Omental fat pad (tissue), 4 donors: ENCODE measurements around the gene TNFRSF8. TPM values are rescaled to one million over a fixed set of nuclear protein-coding genes. Genes with fewer than 3 reads are reported as not detected.
A peak's percentile ranks its signal among the peaks of the same experiment; 100 is the strongest.

ENCODE experiments used
- ATAC-seq: fragments of 150-250 bp; one replicate; pipeline ENCODE4 v1.9.1; 2016; ENCODE audit warnings: mild to moderate bottlenecking, moderate library complexity; ENCODE audit not compliant: low FRiP score
- DNase-seq: peaks from one replicate; pipeline ENCODE4 v3.0.0-alpha.2; 2019; ENCODE audit warnings: low spot score
- CTCF ChIP-seq, 3 donors: fragments of 450-650 bp; IDR thresholded peaks; one replicate each; pipeline ENCODE4 v1.5.1; 2016 to 2017; ENCODE audit warnings: antibody characterized with exemption in 3 of 3, mild to moderate bottlenecking in 3 of 3, moderate library complexity in 2 of 3
- total RNA-seq, 4 donors: library from RNA; depleted of rRNA; stranded (reverse); fragments of >200 nt; gene quantifications; one replicate each; pipeline ENCODE4 v1.1.0, GENCODE V29; 2016

Gene TNFRSF8
- total RNA-seq, 4 donors from 2014 or later = 2.9 to 31.9 (median 5.1) TPM

GRCh38 chr1:12080156-12080555, 17.1 kb downstream of the TNFRSF8 start:
- ATAC-seq = no peak
- no peak for DNase-seq
- no peak for TF ChIP-seq CTCF (IDR thresholded peaks at IDR 0.05)

- ATAC-seq (no peak), DNase-seq (no peak)
- TF ChIP-seq CTCF (IDR thresholded peaks at IDR 0.05) = no peak
Measured at GRCh38 chr1:12080773-12081556, 17.9 kb downstream of the TNFRSF8 start.

- DNase-seq = no peak
- TF ChIP-seq CTCF (IDR thresholded peaks at IDR 0.05) = no peak
- no peak for ATAC-seq
Measured at GRCh38 chr1:12081648-12082396, 18.7 kb downstream of the TNFRSF8 start.

- DNase-seq = no peak
- ATAC-seq = no peak
- TF ChIP-seq CTCF (IDR thresholded peaks at IDR 0.05) = no peak
Measured at GRCh38 chr1:12082988-12083387, 19.9 kb downstream of the TNFRSF8 start.

- ATAC-seq = peak; percentile 65
- TF ChIP-seq CTCF (IDR thresholded peaks at IDR 0.05) = no peak
- DNase-seq = no peak
Measured at GRCh38 chr1:12083766-12084165, 20.7 kb downstream of the TNFRSF8 start.

GRCh38 chr1:12085643-12086260, 22.6 kb downstream of the TNFRSF8 start:
- TF ChIP-seq CTCF (IDR thresholded peaks at IDR 0.05) = no peak
- ATAC-seq (no peak), DNase-seq (no peak)
